C4-2B (cell line): ENCODE measurements around the gene CYP21A2.
"Not testable (repeated sequence)": the region's sequence is repeated elsewhere in the genome, so short reads cannot be mapped to it uniquely, and the experiment has no call there.

ENCODE experiments used
- ZFX ChIP-seq: fragments of 450-650 bp; IDR thresholded peaks from 2 replicates; pipeline ENCODE4 v1.6.1; 2017
- TF ChIP-seq, protein P1 (sequence below): fragments of 450-650 bp; conservative IDR thresholded peaks from 2 replicates; pipeline ENCODE4 v1.5.1; 2017; ENCODE audit warnings: mild to moderate bottlenecking

DNA sequence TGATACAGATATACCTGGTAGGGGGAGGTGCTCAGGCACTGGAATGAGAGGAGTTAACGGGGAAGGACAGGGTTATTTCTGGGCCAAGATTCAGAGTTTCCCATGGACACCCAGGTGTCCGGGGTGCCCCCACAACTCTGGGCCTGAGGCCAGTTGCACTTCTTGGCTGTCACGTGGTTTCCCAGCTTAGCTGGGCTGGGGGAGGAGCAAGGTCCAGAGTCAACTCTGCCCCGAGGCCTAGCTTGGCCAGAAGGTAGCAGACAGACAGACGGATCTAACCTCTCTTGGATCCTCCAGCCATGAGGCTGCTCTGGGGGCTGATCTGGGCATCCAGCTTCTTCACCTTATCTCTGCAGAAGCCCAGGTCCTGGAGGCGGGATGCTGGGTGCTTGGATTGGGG is 23.7 kb upstream of the CYP21A2 start, which contains the start of gene C4B:
- TF ChIP-seq, protein P1, sequence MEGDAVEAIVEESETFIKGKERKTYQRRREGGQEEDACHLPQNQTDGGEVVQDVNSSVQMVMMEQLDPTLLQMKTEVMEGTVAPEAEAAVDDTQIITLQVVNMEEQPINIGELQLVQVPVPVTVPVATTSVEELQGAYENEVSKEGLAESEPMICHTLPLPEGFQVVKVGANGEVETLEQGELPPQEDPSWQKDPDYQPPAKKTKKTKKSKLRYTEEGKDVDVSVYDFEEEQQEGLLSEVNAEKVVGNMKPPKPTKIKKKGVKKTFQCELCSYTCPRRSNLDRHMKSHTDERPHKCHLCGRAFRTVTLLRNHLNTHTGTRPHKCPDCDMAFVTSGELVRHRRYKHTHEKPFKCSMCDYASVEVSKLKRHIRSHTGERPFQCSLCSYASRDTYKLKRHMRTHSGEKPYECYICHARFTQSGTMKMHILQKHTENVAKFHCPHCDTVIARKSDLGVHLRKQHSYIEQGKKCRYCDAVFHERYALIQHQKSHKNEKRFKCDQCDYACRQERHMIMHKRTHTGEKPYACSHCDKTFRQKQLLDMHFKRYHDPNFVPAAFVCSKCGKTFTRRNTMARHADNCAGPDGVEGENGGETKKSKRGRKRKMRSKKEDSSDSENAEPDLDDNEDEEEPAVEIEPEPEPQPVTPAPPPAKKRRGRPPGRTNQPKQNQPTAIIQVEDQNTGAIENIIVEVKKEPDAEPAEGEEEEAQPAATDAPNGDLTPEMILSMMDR: not testable (repeated sequence)
- not testable (repeated sequence) for TF ChIP-seq ZFX
